ENCODE measurements around the gene COG1.

DNA sequence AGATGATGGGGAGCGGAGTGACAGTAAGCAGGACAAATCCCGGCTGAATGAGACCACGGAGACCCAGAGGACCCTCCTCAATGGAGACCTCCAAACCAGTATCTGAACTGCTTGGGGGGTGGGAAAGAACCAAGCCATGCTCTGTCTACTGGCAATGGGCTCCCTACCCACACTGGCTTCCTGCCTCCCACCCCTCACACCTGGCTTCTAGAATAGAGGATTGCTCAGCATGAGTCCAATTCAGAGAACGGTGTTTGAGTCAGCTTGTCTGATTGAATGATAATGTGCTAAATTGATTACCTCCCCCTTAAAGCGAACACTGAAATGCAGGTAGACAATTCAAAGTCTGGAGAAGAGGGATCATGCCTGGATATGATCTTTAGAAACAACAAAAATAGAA lies 22.5 kb upstream of the COG1 start:
- TF ChIP-seq, protein P1, sequence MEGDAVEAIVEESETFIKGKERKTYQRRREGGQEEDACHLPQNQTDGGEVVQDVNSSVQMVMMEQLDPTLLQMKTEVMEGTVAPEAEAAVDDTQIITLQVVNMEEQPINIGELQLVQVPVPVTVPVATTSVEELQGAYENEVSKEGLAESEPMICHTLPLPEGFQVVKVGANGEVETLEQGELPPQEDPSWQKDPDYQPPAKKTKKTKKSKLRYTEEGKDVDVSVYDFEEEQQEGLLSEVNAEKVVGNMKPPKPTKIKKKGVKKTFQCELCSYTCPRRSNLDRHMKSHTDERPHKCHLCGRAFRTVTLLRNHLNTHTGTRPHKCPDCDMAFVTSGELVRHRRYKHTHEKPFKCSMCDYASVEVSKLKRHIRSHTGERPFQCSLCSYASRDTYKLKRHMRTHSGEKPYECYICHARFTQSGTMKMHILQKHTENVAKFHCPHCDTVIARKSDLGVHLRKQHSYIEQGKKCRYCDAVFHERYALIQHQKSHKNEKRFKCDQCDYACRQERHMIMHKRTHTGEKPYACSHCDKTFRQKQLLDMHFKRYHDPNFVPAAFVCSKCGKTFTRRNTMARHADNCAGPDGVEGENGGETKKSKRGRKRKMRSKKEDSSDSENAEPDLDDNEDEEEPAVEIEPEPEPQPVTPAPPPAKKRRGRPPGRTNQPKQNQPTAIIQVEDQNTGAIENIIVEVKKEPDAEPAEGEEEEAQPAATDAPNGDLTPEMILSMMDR (optimal IDR thresholded peaks at IDR 0.05 in 1 of 3, IDR thresholded peaks at IDR 0.05 in 1 of 3, conservative IDR thresholded peaks at IDR 0.05 in 1 of 3; ENCODE audit: extremely low read depth in 1 of 3, insufficient read depth in 2 of 3, low read length in 3 of 3) = no peak
- no peak for TF ChIP-seq EZH2 (IDR thresholded peaks at IDR 0.05; ENCODE audit: low read length)
